ENCODE results near the gene POLR1G. TPM values are rescaled to one million over a fixed set of nuclear protein-coding genes. Genes with fewer than 3 reads are reported as not detected.

POLR1G gene

GRCh38 chr19:45455707-45456499 is 49.5 kb downstream of the POLR1G start:
- peak overlapping the region; percentile 63 for H3K9ac ChIP-seq (ENCODE audit: low read depth, low read length)
- H3K27me3 ChIP-seq (ENCODE audit: control insufficient read depth, insufficient read depth, low read length): no peaks in the 10 kb centered on the region
- H3K9me3 ChIP-seq (replicated peaks; ENCODE audit: low read length): no peaks in the 10 kb centered on the region
- peak overlapping the region; percentile 74 for H3K4me2 ChIP-seq (ENCODE audit: low read length)
- peaks cover 35% of the 10 kb centered on the region for H3K4me1 ChIP-seq (ENCODE audit: control insufficient read depth, insufficient read depth, low read length)
- peak overlapping the region; percentile 43 for H3K4me3 ChIP-seq (ENCODE audit: low read length)
- H3K36me3 ChIP-seq (ENCODE audit: insufficient read depth, low read length): no peaks in the 10 kb centered on the region

- Histone ChIP-seq H3K27me3 (ENCODE audit: control insufficient read depth, insufficient read depth, low read length) (no peaks in the 10 kb centered on the region), H3K4me2 (ENCODE audit: low read length) (peak overlapping the region; percentile 74), H3K4me3 (ENCODE audit: low read length) (peak overlapping the region; percentile 43), H3K9me3 (replicated peaks; ENCODE audit: low read length) (no peaks in the 10 kb centered on the region), H3K36me3 (ENCODE audit: insufficient read depth, low read length) (no peaks in the 10 kb centered on the region), H3K9ac (ENCODE audit: low read depth, low read length) (peak overlapping the region; percentile 63), H3K4me1 (ENCODE audit: control insufficient read depth, insufficient read depth, low read length) (peaks cover 31% of the 10 kb centered on the region)
These were observed 50.0 kb downstream of the POLR1G start for GRCh38 chr19:45456500-45456815.

- Histone ChIP-seq H3K4me1 (ENCODE audit: control insufficient read depth, insufficient read depth, low read length) (peaks cover 26% of the 10 kb centered on the region), H3K4me2 (ENCODE audit: low read length) (no peak overlapping the region), H3K9me3 (replicated peaks; ENCODE audit: low read length) (no peaks in the 10 kb centered on the region), H3K27me3 (ENCODE audit: control insufficient read depth, insufficient read depth, low read length) (no peaks in the 10 kb centered on the region), H3K36me3 (ENCODE audit: insufficient read depth, low read length) (no peaks in the 10 kb centered on the region), H3K4me3 (ENCODE audit: low read length) (no peak overlapping the region), H3K9ac (ENCODE audit: low read depth, low read length) (no peak overlapping the region)
These were observed 51.3 kb downstream of the POLR1G start for GRCh38 chr19:45457776-45458175.

Small RNA genes within 50 kb of the gene (small RNA-seq; reads per million reads assigned to genes)
- not detected for gene MIR6088

All from skeletal muscle satellite cell (primary cell).